Fibroblast of lung (primary cell): Measurements from ENCODE around the gene KHSRP. TPM values are rescaled to one million over a fixed set of nuclear protein-coding genes. Genes with fewer than 3 reads are reported as not detected.

Experiments
- DNase-seq, 2 donors: peaks; one replicate each; pipeline versions ENCODE4 v3.0.0 to v3.0.0-alpha.2; 2010; ENCODE audit warnings: low read depth in 2 of 2
- H2AFZ ChIP-seq: 2 replicates; pipeline ENCODE4 v1.5.1; 2012; ENCODE audit warnings: low read length, control low read depth, inconsistent platforms
- H3K27ac ChIP-seq: 2 replicates; pipeline ENCODE4 v1.5.1; 2011; ENCODE audit warnings: low read length, control low read depth; ENCODE audit not compliant: insufficient read depth
- H3K27me3 ChIP-seq: 2 replicates; pipeline ENCODE4 v1.5.1; 2011; ENCODE audit warnings: mild to moderate bottlenecking, low read length; ENCODE audit not compliant: control insufficient read depth, insufficient read depth
- H3K36me3 ChIP-seq: 2 replicates; pipeline ENCODE4 v1.5.1; 2011; ENCODE audit warnings: low read length; ENCODE audit not compliant: control insufficient read depth, insufficient read depth
- H3K4me1 ChIP-seq: 2 replicates; pipeline ENCODE4 v1.5.1; 2011; ENCODE audit warnings: low read length; ENCODE audit not compliant: control insufficient read depth, insufficient read depth; ENCODE audit errors: extremely low read depth
- H3K4me2 ChIP-seq: 2 replicates; pipeline ENCODE4 v1.5.1; 2011; ENCODE audit warnings: low read length, control low read depth; ENCODE audit not compliant: insufficient read depth; ENCODE audit errors: extremely low read depth
- H3K4me3 ChIP-seq, 4 experiments: fragments of 200-600 bp in 1 of 4; sonication (generic) in 1 of 4; replicated peaks in 1 of 4; 2 replicates each; pipeline ENCODE4 v1.5.1; 2011 to 2016; ENCODE audit warnings: low read length in 4 of 4, low read depth in 3 of 4, mild to moderate bottlenecking in 3 of 4, control low read depth in 2 of 4, inconsistent platforms in 1 of 4, mixed read lengths in 1 of 4; ENCODE audit not compliant: insufficient read depth in 1 of 4; ENCODE audit errors: control extremely low read depth in 1 of 4
- H3K79me2 ChIP-seq: 2 replicates; pipeline ENCODE4 v1.5.1; 2012; ENCODE audit warnings: mild to moderate bottlenecking, low read length, inconsistent platforms; ENCODE audit not compliant: control insufficient read depth, insufficient read depth
- H3K9ac ChIP-seq: 2 replicates; pipeline ENCODE4 v1.5.1; 2011; ENCODE audit warnings: mild to moderate bottlenecking, low read length, control low read depth; ENCODE audit not compliant: insufficient read depth
- H3K9me3 ChIP-seq: 2 replicates; pipeline ENCODE4 v1.5.1; 2012; ENCODE audit warnings: low read depth, low read length; ENCODE audit not compliant: control insufficient read depth, insufficient read depth
- H4K20me1 ChIP-seq: 2 replicates; pipeline ENCODE4 v1.5.1; 2011; ENCODE audit warnings: low read length; ENCODE audit not compliant: control insufficient read depth, insufficient read depth; ENCODE audit errors: extremely low read depth
- CTCF ChIP-seq, 2 donors: IDR thresholded peaks in 1 of 2; conservative IDR thresholded peaks in 1 of 2; 1 replicate in 1 of 2; 2 replicates in 1 of 2; pipeline ENCODE4 v1.5.1; 2011 to 2012; ENCODE audit warnings: low read length in 2 of 2, control low read depth in 1 of 2, inconsistent platforms in 1 of 2, low read depth in 1 of 2, mild to moderate bottlenecking in 1 of 2
- EZH2 ChIP-seq: IDR thresholded peaks from 2 replicates; pipeline ENCODE4 v1.5.1; 2012; ENCODE audit warnings: low read length, control low read depth, mild to moderate bottlenecking; ENCODE audit errors: missing control alignments
- polyA plus RNA-seq, 2 donors: library from polyadenylated mRNA; depleted of rRNA in 1 of 2; stranded (reverse) in 1 of 2; unstranded in 1 of 2; fragments of >200 nt; gene quantifications; 2 replicates each; pipeline ENCODE4 v1.2.1, GENCODE V29; 2011 to 2012; ENCODE audit warnings: missing spikeins in 1 of 2
- total RNA-seq: library from RNA; depleted of rRNA; stranded (reverse); fragments of >200 nt; gene quantifications from 2 replicates; pipeline ENCODE4 v1.2.1, GENCODE V29; 2014

KHSRP gene
- total and polyA plus RNA-seq, 2 donors (not counting 1 experiment from before 2014, with no cell fraction given), result 66.0 to 93.5 TPM

- H3K36me3 ChIP-seq, result peaks cover 21% of the 10 kb centered on the region
- peak overlapping the region; percentile 72 for H3K9ac ChIP-seq
- DNase-seq, result peak; percentile 37 to 42
- no peaks in the 10 kb centered on the region for H3K27me3 ChIP-seq
- H3K4me2 ChIP-seq, result peak overlapping the region; percentile 82
- peaks cover 4% of the 10 kb centered on the region for H3K4me1 ChIP-seq
- H4K20me1 ChIP-seq, result peaks cover 6% of the 10 kb centered on the region
- no peak overlapping the region for H2AFZ ChIP-seq
- no peaks in the 10 kb centered on the region for H3K9me3 ChIP-seq
- H3K27ac ChIP-seq, result peak overlapping the region; percentile 78
- peak overlapping the region; percentile 79 to 95 (median 88) for H3K4me3 ChIP-seq
- peaks cover 52% of the 10 kb centered on the region for H3K79me2 ChIP-seq
- TF ChIP-seq EZH2 (no peak), CTCF (conservative IDR thresholded peaks at IDR 0.05 in 1 of 2, IDR thresholded peaks at IDR 0.05 in 1 of 2; ENCODE audit: low read depth in 1 of 2, low read length in 2 of 2) (no peak)
These were observed 964 bp downstream of the KHSRP start for GRCh38 chr19:6423499-6424194.

- peaks cover 4% of the 10 kb centered on the region for H3K4me1 ChIP-seq
- H3K27me3 ChIP-seq, result no peaks in the 10 kb centered on the region
- peaks cover 6% of the 10 kb centered on the region for H4K20me1 ChIP-seq
- DNase-seq, result no peak
- H3K79me2 ChIP-seq, result peaks cover 55% of the 10 kb centered on the region
- H3K27ac ChIP-seq, result no peak overlapping the region
- H3K4me2 ChIP-seq, result peak overlapping the region; percentile 33
- no peak overlapping the region for H3K9ac ChIP-seq
- no peaks in the 10 kb centered on the region for H3K9me3 ChIP-seq
- TF ChIP-seq CTCF (conservative IDR thresholded peaks at IDR 0.05 in 1 of 2, IDR thresholded peaks at IDR 0.05 in 1 of 2; ENCODE audit: low read depth in 1 of 2, low read length in 2 of 2) (no peak), EZH2 (no peak)
- peaks cover 35% of the 10 kb centered on the region for H3K36me3 ChIP-seq
- H2AFZ ChIP-seq, result no peak overlapping the region
- peak overlapping the region in 1 of 4 experiments; percentile 4 for H3K4me3 ChIP-seq
These were observed 3.3 kb downstream of the KHSRP start for GRCh38 chr19:6421075-6422014.

- no peak for DNase-seq
- H3K4me2 ChIP-seq, result no peak overlapping the region
- H3K9me3 ChIP-seq, result no peaks in the 10 kb centered on the region
- H3K4me1 ChIP-seq, result peaks cover 4% of the 10 kb centered on the region
- H4K20me1 ChIP-seq, result peaks cover 6% of the 10 kb centered on the region
- no peak overlapping the region for H3K9ac ChIP-seq
- TF ChIP-seq EZH2, result no peak
- TF ChIP-seq CTCF (conservative IDR thresholded peaks at IDR 0.05 in 1 of 2, IDR thresholded peaks at IDR 0.05 in 1 of 2; ENCODE audit: low read depth in 1 of 2, low read length in 2 of 2), result no peak
- peaks cover 52% of the 10 kb centered on the region for H3K36me3 ChIP-seq
- no peak overlapping the region for H3K27ac ChIP-seq
- no peak overlapping the region for H2AFZ ChIP-seq
- no peak overlapping the region for H3K4me3 ChIP-seq
- no peaks in the 10 kb centered on the region for H3K27me3 ChIP-seq
- H3K79me2 ChIP-seq, result peaks cover 49% of the 10 kb centered on the region
These were observed 6.1 kb downstream of the KHSRP start for GRCh38 chr19:6418562-6418932.
